OCI-LY1 (cell line): ENCODE results near the gene ZBTB16.

Experiments used
- H2AFZ ChIP-seq: fragments of 200-600 bp; sonication (generic), shearing (Covaris generic); 2 replicates; pipeline ENCODE4 v1.6.0; 2014; ENCODE audit warnings: antibody characterized with exemption, mild to moderate bottlenecking, low read length
- H3F3A ChIP-seq: fragments of 200-600 bp; sonication (generic), shearing (Covaris generic); 2 replicates; pipeline ENCODE4 v1.6.0; 2014; ENCODE audit warnings: mild to moderate bottlenecking, antibody characterized with exemption, low read length, moderate library complexity; ENCODE audit not compliant: insufficient read depth
- H3K27ac ChIP-seq: fragments of 200-600 bp; sonication (generic); 2 replicates; pipeline ENCODE4 v1.5.1; 2014; ENCODE audit warnings: low read length, mixed run types, mild to moderate bottlenecking, low read depth; ENCODE audit not compliant: poor library complexity, severe bottlenecking
- H3K27me3 ChIP-seq: fragments of 200-600 bp; sonication (generic); 2 replicates; pipeline ENCODE4 v1.6.0; 2014; ENCODE audit warnings: antibody characterized with exemption, mild to moderate bottlenecking, low read length, moderate library complexity; ENCODE audit not compliant: insufficient read depth
- H3K36me3 ChIP-seq: fragments of 200-600 bp; sonication (generic); 2 replicates; pipeline ENCODE4 v1.6.1; 2014; ENCODE audit warnings: mild to moderate bottlenecking, antibody characterized with exemption, low read length, moderate library complexity, mixed read lengths; ENCODE audit not compliant: insufficient read depth
- H3K4me1 ChIP-seq: fragments of 200-600 bp; sonication (generic); 2 replicates; pipeline ENCODE4 v1.5.1; 2014; ENCODE audit warnings: mild to moderate bottlenecking, low read length, moderate library complexity; ENCODE audit not compliant: insufficient read depth, severe bottlenecking
- H3K4me2 ChIP-seq: fragments of 200-600 bp; sonication (generic), shearing (Covaris generic); 2 replicates; pipeline ENCODE4 v1.6.1; 2014; ENCODE audit warnings: low read length
- H3K4me3 ChIP-seq: fragments of 200-600 bp; sonication (generic); 2 replicates; pipeline ENCODE4 v1.5.1; 2014; ENCODE audit warnings: low read length, low read depth, mild to moderate bottlenecking, mixed read lengths; ENCODE audit not compliant: poor library complexity, severe bottlenecking
- H3K79me2 ChIP-seq: fragments of 200-600 bp; shearing (Covaris generic); 2 replicates; pipeline ENCODE4 v1.6.1; 2016; ENCODE audit warnings: mixed run types, low read length, mixed read lengths; ENCODE audit not compliant: insufficient read depth
- H3K9ac ChIP-seq: fragments of 200-600 bp; sonication (generic), shearing (Covaris generic); 2 replicates; pipeline ENCODE4 v1.6.1; 2014; ENCODE audit warnings: mild to moderate bottlenecking, low read length, mixed read lengths
- H3K9me2 ChIP-seq: fragments of 200-600 bp; sonication (generic), shearing (Covaris generic); 2 replicates; pipeline ENCODE4 v1.6.1; 2014; ENCODE audit warnings: low read depth, mild to moderate bottlenecking, low read length, mixed read lengths
- H3K9me3 ChIP-seq: fragments of 200-600 bp; shearing (Covaris generic); 2 replicates; pipeline ENCODE4 v1.6.1; 2014; ENCODE audit warnings: low read length, mixed read lengths
- H4K20me1 ChIP-seq: fragments of 200-600 bp; sonication (generic), shearing (Covaris generic); 2 replicates; pipeline ENCODE4 v1.6.0; 2016; ENCODE audit warnings: mild to moderate bottlenecking, low read length; ENCODE audit not compliant: insufficient read depth
- EZH2 ChIP-seq: fragments of 200-600 bp; sonication (generic), shearing (Covaris generic); IDR thresholded peaks from 2 replicates; pipeline ENCODE4 v1.8.0; 2017; ENCODE audit warnings: borderline replicate concordance, mixed run types, mild to moderate bottlenecking, antibody characterized with exemption, low read length, moderate library complexity, mixed read lengths
- TF ChIP-seq, protein P1 (sequence below): fragments of 200-600 bp; sonication (generic), shearing (Covaris generic); IDR thresholded peaks from 2 replicates; pipeline ENCODE4 v1.5.1; 2017; ENCODE audit warnings: mild to moderate bottlenecking, antibody characterized with exemption, low read length, moderate library complexity, mixed read lengths

ZBTB16 gene

DNA sequence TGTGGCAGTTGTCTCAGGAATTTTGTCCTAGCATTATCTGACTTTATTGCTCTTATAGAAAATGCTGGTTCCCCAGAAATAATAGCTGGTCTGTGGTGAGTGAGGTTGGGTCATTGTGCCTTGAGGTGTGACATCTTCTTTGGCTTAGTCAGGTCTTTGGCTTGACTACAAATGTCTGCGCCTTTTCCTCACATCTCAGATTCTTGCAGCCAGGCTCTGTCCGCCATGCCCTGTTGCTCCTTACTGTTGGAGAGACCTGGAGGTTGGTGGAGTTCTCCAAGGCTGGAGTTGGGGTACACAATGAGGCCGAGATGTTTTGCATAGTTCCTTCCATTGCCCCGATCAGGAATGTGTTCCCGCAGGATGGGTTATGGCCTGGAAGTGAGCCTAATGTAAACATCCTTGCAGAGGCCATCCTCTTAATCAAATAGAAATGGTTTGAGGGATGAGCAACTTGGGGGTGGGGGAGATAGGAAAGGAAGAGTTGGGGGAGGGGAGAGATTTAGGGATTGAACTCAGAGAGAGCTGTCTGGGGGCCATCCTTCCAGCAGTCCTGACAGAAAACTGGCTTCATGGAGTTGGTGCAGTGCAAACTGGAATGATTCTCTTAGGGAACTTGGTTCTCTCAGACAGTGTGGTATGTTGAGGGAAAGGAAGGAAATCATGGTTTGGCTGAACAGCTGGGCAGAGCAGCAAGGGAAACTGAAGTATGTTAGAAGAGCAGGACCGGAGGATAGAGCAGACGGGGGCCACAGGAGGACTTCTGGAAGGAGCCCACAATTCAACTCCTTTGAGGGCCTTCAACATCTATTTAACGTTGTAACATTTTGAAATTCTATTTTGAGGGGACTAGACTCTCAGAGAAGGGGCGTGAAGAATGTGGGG lies 49.9 kb downstream of the ZBTB16 start:
- Histone ChIP-seq H3F3A (no peaks in the 10 kb centered on the region), H3K9me2 (no peaks in the 10 kb centered on the region), H3K9me3 (no peaks in the 10 kb centered on the region), H3K79me2 (no peaks in the 10 kb centered on the region), H3K4me1 (no peaks in the 10 kb centered on the region), H3K27ac (no peak overlapping the region), H3K9ac (no peak overlapping the region), H4K20me1 (no peaks in the 10 kb centered on the region), H3K27me3 (no peaks in the 10 kb centered on the region), H2AFZ (no peak overlapping the region), H3K4me3 (no peak overlapping the region), H3K36me3 (no peaks in the 10 kb centered on the region), H3K4me2 (no peak overlapping the region)
- TF ChIP-seq EZH2 = no peak
- TF ChIP-seq, protein P1, sequence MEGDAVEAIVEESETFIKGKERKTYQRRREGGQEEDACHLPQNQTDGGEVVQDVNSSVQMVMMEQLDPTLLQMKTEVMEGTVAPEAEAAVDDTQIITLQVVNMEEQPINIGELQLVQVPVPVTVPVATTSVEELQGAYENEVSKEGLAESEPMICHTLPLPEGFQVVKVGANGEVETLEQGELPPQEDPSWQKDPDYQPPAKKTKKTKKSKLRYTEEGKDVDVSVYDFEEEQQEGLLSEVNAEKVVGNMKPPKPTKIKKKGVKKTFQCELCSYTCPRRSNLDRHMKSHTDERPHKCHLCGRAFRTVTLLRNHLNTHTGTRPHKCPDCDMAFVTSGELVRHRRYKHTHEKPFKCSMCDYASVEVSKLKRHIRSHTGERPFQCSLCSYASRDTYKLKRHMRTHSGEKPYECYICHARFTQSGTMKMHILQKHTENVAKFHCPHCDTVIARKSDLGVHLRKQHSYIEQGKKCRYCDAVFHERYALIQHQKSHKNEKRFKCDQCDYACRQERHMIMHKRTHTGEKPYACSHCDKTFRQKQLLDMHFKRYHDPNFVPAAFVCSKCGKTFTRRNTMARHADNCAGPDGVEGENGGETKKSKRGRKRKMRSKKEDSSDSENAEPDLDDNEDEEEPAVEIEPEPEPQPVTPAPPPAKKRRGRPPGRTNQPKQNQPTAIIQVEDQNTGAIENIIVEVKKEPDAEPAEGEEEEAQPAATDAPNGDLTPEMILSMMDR = no peak

GRCh38 chr11:114110123-114110522 lies 50.6 kb downstream of the ZBTB16 start:
- Histone ChIP-seq H3K4me3 (no peak overlapping the region), H3K36me3 (no peaks in the 10 kb centered on the region), H3K4me2 (no peak overlapping the region), H3K27ac (no peak overlapping the region), H3K9ac (no peak overlapping the region), H4K20me1 (no peaks in the 10 kb centered on the region), H3K4me1 (no peaks in the 10 kb centered on the region), H3K9me2 (no peaks in the 10 kb centered on the region), H2AFZ (no peak overlapping the region), H3K27me3 (no peaks in the 10 kb centered on the region), H3K79me2 (no peaks in the 10 kb centered on the region), H3K9me3 (no peaks in the 10 kb centered on the region), H3F3A (no peaks in the 10 kb centered on the region)
- TF ChIP-seq, protein P1 = no peak
- TF ChIP-seq EZH2 = no peak

GRCh38 chr11:114110952-114111947 lies 51.7 kb downstream of the ZBTB16 start:
- H3F3A ChIP-seq = no peaks in the 10 kb centered on the region
- no peak overlapping the region for H3K27ac ChIP-seq
- H3K79me2 ChIP-seq = no peaks in the 10 kb centered on the region
- H3K36me3 ChIP-seq = no peaks in the 10 kb centered on the region
- H2AFZ ChIP-seq = no peak overlapping the region
- no peaks in the 10 kb centered on the region for H3K27me3 ChIP-seq
- no peaks in the 10 kb centered on the region for H4K20me1 ChIP-seq
- TF ChIP-seq, protein P1 = no peak
- no peak for TF ChIP-seq EZH2
- no peaks in the 10 kb centered on the region for H3K9me3 ChIP-seq
- no peaks in the 10 kb centered on the region for H3K9me2 ChIP-seq
- no peak overlapping the region for H3K9ac ChIP-seq
- no peak overlapping the region for H3K4me3 ChIP-seq
- no peaks in the 10 kb centered on the region for H3K4me1 ChIP-seq
- no peak overlapping the region for H3K4me2 ChIP-seq
